NCI-H446 (cell line): Measurements from ENCODE around the gene RBM19.

Source experiments
- DNase-seq, 2 experiments: peaks; one replicate each; lab custom pipeline; 2025; lab: John Stamatoyannopoulos, UW

Gene RBM19

GRCh38 chr12:113879658-113880057 is 86.5 kb downstream of the RBM19 start:
- DNase-seq, result no peak

GRCh38 chr12:113877607-113878006 is 88.5 kb downstream of the RBM19 start:
- no peak for DNase-seq

GRCh38 chr12:113876160-113876559 is 90.0 kb downstream of the RBM19 start:
- no peak for DNase-seq

DNA sequence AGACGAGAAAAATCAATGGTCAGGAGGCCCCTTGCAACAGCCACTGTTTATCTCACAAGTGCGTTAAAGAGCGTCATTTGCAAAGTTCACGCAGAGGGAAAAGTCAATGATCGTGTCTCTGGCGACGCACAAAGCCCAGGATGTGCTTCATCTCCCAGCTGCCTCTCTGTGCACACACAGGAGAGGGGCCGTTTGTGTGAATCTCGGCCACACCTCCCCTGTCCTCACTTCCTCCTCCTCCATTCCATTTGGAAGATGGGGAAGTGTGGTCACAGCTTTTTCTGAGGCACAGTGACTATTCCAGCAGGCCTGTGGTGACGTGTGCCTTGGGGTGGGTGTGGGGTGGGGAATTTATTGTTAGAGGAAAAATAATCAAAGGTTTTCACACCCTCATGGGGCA is 90.4 kb downstream of the RBM19 start:
- no peak for DNase-seq

DNA sequence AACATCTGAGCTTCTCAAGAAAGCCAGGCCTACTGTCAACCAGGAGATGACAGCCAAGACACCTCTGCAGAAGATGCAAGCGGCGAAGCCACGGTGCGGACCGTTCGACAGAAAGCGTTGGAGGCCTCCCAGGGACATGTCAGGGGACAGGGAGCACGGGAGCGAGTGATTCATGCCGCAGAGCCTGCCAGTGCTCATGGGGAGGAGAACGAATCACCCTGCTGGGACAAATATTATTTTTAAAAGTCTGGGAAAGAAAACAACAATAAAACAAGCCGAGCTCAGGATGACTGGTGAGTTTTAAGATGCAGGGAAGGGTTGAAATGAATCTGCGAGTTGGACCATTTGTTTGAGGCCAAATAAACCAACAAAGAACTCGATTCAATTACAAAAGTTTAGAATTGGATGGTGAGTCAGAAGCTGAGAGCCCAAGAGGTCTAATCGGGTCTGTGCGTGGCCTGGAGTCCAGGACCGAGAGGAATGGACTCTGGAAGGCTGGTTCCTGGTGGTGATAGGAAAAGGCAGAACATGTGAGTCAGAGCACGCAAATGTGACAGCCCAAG is 91.0 kb downstream of the RBM19 start:
- no peak for DNase-seq

GRCh38 chr12:113874326-113874725 is 91.8 kb downstream of the RBM19 start:
- DNase-seq, result no peak

GRCh38 chr12:113873740-113874139 is 92.4 kb downstream of the RBM19 start:
- DNase-seq, result no peak

- DNase-seq, result no peak
Measured at GRCh38 chr12:113870890-113871289, 95.2 kb downstream of the RBM19 start.

DNA sequence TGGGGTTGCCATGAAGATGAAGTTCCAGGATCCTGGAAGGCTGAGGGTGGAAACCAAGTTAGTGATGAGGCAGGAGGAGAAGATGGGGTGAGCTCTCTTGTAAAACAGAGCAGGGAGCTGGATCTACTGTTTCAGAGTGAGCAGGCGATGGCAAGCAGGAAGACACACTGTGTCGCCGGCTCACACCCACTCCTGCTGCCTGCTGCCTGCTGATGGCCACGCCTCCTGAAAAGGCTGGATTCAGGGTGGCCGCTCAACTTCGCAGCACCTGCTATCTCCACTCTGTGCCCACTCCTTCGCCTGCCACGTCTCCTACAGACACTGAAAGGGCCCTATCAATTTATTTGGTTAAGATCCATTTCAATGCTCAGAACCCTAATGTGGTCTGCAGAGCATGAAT is 96.1 kb downstream of the RBM19 start:
- no peak for DNase-seq

- no peak for DNase-seq
Measured at GRCh38 chr12:113868365-113868764, 97.8 kb downstream of the RBM19 start.

GRCh38 chr12:113867258-113867657 is 98.9 kb downstream of the RBM19 start:
- DNase-seq, result no peak

DNA sequence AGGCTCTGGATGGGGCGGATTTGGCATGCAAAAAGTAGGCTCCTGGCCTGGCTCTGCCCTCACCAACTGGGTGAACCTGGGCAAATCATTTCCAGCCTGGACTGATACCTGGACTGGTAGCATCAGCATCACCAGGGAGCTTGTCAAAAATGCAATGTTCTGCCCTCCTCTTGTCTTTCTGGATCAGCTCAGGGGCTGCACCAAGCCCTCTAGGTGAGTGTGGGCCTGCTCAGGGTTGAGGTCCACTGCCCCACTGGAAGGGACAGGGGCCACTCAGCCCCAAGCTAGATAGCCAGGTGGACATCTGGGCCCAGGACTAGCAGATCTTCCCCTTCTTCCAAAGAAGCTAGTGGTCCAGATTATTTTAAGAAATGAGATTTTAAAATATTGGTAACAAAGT is 99.6 kb downstream of the RBM19 start:
- no peak for DNase-seq

DNA sequence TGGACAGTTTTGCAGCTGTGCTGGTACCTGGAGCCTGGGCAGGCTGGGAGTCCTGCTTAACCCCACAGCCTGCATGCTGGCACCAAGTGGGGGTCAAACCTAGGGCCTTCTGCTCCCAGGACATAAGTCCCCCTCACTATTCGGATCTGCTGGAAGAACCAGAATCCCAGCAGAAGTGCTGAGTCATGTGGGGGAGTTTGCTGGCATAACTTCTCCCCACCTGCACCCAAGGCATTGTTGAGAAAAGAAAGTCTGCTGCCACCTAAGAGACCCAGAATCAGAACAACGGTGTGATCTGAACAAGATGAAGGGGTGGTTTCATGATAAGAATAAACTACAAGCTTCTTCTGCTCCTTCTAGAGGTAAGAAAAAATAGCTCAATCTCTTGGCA is 102.7 kb downstream of the RBM19 start:
- no peak for DNase-seq

GRCh38 chr12:113862590-113863454 is 103.3 kb downstream of the RBM19 start:
- no peak for DNase-seq

DNA sequence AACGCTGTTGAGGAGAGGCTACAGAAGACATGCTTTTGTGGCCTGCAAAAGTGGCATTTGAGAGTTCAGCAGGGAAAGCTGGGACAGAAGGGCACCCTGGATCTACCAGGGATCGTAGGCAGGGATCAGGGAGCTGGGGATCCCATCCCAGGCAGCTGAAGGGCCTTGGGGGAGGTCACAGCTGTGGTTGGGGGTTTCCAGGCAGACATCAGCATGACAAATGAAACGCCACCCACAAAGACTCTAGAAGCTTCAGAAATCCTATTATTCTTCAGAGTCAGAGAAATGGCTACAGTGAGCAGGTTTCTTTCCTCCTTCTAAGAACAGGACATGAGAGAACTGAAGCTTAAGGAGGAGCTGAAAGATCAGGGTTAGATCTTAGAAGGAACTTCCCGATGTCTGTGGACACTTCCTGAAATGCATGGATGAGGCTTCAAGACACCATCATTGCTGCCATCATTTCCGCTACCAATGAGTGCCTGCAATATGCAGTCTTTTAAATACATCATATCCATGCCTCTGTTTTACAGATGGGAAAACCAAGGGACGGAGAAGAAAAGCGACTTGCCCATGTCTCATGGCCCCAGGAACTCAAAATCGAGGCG is 104.3 kb downstream of the RBM19 start:
- DNase-seq, result no peak

DNA sequence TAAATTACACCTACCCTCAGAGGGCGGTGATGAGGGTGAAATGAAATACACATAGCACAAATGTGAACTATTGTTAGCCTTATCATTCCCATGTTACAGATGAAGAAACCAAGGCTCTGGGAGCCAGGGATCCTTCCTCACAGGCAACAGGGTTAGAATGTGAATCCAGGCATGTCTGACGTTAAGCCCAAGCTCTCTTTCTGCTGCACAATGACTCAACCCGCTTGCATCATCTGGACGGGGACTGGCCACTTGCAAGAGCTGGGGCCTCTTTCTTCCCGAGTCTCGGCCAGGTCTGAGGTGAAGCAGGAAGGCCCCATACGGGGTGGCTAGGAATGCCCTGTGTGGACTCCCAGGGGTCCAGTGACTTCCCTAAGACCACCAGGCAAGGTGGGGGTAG is 105.2 kb downstream of the RBM19 start:
- no peak for DNase-seq

DNA sequence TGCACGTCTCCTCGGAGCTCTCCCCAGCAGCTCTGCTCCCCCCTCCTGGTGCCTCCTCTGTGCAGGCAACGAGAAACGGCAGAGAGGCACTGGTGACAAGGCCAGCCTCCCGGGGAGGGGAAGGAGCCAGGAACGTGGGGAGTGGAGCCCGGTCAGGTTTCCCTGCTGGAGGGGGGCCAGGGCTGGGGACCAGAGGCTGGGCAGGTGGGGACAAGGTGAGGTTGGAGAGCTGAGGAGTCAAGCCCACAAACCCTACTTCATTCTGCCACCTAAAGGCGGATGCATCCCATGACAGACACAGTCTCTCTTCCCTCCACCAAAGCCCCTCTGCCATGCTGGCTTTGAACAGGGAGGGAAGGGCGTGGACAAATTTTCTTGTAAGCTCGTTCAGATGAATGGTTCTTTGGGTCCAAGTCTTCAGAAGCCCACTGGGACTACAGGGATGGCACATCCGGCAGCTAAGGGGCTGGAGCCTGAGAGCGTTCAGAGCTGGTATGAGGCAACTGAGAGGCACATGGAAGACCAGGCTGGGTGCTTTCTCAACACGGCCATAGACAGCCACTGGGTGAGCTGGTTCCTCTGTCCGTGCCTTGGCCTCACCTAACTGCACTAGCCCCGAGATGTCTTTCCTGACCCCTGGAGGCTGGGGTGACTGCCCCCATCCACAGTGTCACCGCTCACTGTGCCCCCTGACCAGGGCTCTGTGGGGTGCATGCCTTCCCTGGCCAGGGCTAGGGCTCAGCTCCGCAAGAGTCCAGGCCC is 105.9 kb downstream of the RBM19 start:
- DNase-seq, result no peak

GRCh38 chr12:113858841-113859386 is 107.2 kb downstream of the RBM19 start:
- no peak for DNase-seq

DNA sequence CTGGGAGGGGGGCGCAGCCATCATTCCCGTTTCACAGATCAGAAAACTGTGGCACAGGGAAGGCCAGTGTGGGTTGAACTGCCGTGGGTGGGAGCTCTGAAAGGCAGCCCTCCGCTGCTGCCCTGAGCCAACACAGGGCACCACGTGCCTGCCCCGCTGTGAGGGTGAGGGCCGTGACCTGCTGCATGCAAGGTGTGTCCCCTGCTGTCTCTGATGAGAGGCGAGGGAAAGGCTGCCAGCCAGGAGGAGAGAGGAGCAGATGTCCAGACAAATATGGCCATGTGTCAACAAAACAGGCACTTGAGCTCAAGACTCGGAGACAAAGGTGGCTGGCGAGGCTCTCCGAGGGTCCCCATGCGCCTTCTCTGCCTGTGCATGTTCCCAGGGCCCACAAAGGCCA is 108.8 kb downstream of the RBM19 start:
- no peak for DNase-seq

DNA sequence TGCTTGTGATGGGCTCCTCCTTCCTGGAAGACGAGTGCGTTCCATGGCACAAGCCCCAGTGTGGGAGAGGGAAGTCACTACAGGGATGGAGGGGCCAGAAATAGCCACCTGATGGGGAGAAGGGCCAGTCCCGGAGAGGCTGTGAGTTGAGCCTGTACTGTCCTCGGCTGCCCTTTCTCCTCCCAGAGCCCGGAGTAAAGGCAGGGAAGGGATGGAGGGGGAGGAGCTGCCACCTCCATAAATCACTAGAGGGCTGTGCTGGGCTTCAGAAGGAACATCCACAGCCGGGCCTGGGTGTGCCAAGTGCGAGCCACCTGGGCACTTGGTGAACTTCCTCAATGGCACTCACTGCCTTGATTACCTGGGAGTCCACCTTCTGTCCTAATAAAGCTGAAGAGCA is 110.1 kb downstream of the RBM19 start:
- no peak for DNase-seq

DNA sequence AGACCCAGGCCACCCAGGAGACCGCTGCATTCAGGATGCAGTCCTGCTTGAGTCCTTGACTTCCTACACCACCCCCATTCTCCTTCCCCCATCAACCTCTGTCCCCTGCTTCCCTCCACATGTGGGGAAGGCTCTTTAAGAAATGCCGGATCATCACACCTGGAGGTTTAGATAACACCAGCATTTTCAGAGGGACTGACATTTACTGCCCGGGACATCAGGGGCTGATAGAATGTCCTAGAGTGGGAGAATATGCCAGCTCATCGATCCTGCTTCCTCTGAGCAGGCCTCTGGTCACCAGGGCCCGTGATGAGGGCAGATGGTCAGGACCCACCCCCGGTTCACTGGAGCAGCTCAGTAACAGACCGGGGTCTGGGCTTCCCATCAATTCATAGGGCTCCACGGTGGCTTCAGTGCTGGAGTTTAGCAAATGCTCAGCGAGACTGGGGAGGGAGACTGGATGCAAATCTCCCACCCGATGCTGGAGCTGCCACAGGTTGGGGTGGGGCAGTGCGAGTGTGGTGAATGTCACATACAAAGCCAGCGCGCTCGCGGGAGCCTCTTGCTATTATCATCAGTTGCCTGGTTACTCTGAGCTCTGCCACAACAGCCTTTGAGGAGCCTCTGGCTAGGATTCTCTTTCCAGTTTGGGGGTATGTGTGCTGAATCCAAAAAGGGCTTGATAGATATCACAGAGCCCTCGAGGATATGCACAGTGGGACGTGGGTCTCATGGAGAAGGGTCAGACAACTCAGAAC is 111.6 kb downstream of the RBM19 start:
- no peak for DNase-seq

- DNase-seq, result no peak
Measured at GRCh38 chr12:113853491-113853890, 112.6 kb downstream of the RBM19 start.
